C4-2B (cell line): Measurements from ENCODE around the gene SAP25.

Source experiments
- CTCF ChIP-seq: fragments of 450-650 bp; conservative IDR thresholded peaks from 2 replicates; pipeline ENCODE4 v1.5.1; 2017; ENCODE audit warnings: mild to moderate bottlenecking
- ZFX ChIP-seq: fragments of 450-650 bp; IDR thresholded peaks from 2 replicates; pipeline ENCODE4 v1.6.1; 2017

DNA sequence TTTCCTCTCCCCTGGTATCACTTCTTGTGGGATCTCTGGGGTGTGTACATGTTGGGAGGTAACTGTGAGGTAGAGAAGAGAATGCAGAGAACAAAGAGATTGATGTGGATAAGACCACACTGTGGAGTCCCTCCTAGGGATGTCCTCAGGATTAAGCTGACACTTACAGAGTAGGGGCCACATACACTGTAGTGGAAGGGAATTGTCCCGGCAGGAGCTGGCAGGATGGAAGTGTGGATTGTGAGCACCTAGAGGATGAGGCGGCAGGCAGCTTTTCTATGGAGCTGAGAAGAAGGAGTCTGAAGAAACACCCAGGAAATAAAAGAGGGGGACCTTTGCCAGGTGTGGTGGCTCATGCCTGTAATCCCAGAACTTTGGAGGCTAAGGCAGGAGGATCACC lies 21.2 kb downstream of the SAP25 start:
- TF ChIP-seq CTCF (no peak), ZFX (no peak)
